Type B pancreatic cell (in vitro differentiated cells): Measurements from ENCODE around the gene MPPED2. TPM values are rescaled to one million over a fixed set of nuclear protein-coding genes. Genes with fewer than 3 reads are reported as not detected.

ENCODE experiments used
- DNase-seq: peaks from one replicate; pipeline ENCODE4 v3.0.0; 2021; ENCODE audit warnings: mixed read lengths; ENCODE audit not compliant: unreplicated experiment; ENCODE audit errors: extremely low spot score
- H3K27ac Mint-ChIP-seq: 2 replicates; pipeline ENCODE4 v1.8.0; 2021; ENCODE audit warnings: mild to moderate bottlenecking, mixed read lengths
- H3K27me3 Mint-ChIP-seq: 2 replicates; pipeline ENCODE4 v1.8.0; 2021; ENCODE audit warnings: mixed read lengths
- H3K36me3 Mint-ChIP-seq: 2 replicates; pipeline ENCODE4 v1.8.0; 2021; ENCODE audit warnings: mixed read lengths
- H3K4me1 Mint-ChIP-seq: one replicate; pipeline ENCODE4 v1.8.0; 2021; ENCODE audit warnings: mixed read lengths; ENCODE audit not compliant: unreplicated experiment
- H3K4me3 Mint-ChIP-seq: 2 replicates; pipeline ENCODE4 v1.8.0; 2021; ENCODE audit warnings: mild to moderate bottlenecking, mixed read lengths
- H3K9me3 Mint-ChIP-seq: 2 replicates; pipeline ENCODE4 v1.8.0; 2021; ENCODE audit warnings: mixed read lengths
- total RNA-seq: library from RNA; stranded (reverse); gene quantifications from 2 replicates; pipeline ENCODE4 v1.2.1, GENCODE V29; 2021; ENCODE audit warnings: low replicate concordance
- TF ChIP-seq, protein P1 (sequence below): fragments of 200-600 bp; sonication (generic); conservative IDR thresholded peaks from 2 replicates; pipeline ENCODE4 v1.5.0; 2021; ENCODE audit warnings: antibody characterized with exemption, mild to moderate bottlenecking

The MPPED2 gene
- total RNA-seq, 1 donor from 2014 or later, result 63.9 TPM

DNA sequence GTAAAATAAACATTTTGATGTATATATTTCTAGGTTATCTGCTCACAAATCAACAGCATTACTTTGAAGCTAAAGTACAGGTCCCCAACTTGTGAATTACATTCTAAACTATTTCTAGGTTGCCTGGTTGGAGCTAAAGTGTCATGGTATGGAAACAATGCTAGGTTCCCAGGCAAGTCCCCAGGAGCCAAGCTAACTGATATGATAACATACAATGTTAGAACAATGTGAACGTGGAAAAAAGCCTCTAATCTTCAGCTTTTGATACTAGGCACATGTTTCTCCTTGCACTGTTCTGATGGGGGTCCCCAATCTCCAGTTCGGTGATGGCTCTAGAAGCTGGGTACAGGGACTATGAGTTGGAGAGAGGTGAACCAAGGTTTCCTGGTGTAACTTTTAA lies 153.4 kb downstream of the MPPED2 start:
- TF ChIP-seq, protein P1, sequence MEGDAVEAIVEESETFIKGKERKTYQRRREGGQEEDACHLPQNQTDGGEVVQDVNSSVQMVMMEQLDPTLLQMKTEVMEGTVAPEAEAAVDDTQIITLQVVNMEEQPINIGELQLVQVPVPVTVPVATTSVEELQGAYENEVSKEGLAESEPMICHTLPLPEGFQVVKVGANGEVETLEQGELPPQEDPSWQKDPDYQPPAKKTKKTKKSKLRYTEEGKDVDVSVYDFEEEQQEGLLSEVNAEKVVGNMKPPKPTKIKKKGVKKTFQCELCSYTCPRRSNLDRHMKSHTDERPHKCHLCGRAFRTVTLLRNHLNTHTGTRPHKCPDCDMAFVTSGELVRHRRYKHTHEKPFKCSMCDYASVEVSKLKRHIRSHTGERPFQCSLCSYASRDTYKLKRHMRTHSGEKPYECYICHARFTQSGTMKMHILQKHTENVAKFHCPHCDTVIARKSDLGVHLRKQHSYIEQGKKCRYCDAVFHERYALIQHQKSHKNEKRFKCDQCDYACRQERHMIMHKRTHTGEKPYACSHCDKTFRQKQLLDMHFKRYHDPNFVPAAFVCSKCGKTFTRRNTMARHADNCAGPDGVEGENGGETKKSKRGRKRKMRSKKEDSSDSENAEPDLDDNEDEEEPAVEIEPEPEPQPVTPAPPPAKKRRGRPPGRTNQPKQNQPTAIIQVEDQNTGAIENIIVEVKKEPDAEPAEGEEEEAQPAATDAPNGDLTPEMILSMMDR, result no peak
- Mint-ChIP-seq H3K4me3 (no peak overlapping the region), H3K27ac (no peak overlapping the region), H3K27me3 (no peaks in the 10 kb centered on the region), H3K4me1 (peaks cover 45% of the 10 kb centered on the region), H3K36me3 (peaks cover 4% of the 10 kb centered on the region), H3K9me3 (peaks cover 5% of the 10 kb centered on the region)
- DNase-seq, result no peak

DNA sequence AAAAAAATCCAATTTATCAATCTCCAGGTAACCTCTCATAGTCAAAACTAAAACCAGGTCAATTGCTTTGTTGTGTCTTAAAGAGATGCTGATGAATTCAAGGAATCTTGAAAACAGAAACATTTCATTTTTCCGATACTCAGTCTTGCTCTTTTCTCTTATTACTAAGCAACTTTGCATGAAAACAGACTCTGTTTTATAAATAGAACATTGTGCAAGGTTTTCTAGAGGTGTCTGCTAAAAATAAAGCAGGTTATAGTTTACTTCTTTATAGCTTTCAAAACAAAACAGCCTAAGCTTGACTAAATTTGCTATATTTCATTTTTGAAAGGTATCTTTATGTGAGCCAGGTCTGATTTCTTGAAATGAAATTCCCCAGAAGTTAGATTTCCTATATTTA lies 154.0 kb downstream of the MPPED2 start:
- DNase-seq, result no peak
- Mint-ChIP-seq H3K9me3 (peaks cover 5% of the 10 kb centered on the region), H3K4me3 (no peak overlapping the region), H3K27me3 (no peaks in the 10 kb centered on the region), H3K36me3 (peaks cover 8% of the 10 kb centered on the region), H3K4me1 (peaks cover 40% of the 10 kb centered on the region), H3K27ac (no peak overlapping the region)
- TF ChIP-seq, protein P1, result no peak

DNA sequence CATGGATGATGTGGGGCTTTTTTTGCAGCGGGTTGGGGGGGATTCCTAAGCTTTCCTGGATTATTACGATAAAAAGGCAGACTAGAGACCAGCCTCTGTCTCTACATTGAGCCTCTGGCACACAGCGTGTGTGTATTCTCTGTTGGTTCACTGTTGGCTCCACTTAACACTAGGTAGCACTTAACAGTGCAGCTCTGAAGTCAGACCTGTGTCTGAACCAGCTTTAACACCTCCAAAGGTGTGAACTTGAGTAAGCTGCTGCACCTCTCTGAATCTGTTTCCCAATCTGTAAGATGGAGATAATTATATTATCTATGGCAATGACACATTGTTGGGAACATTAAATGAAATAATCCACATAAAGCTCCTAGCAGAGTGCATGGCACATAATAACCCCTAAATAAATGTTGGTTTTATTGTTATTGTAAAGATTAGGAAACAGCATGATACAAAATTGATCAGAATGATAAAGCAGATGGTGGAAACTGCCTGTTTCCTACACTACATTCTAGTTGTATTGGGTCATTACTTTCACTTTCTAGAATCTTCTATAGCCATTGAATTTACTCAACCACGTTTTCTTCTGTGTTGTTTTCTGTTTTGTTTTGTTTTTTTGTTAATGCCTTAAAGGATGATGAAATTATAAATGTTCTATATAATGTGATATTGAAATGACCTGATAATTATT lies 154.9 kb downstream of the MPPED2 start:
- peaks cover 5% of the 10 kb centered on the region for H3K9me3 Mint-ChIP-seq
- TF ChIP-seq, protein P1, result no peak
- peaks cover 34% of the 10 kb centered on the region for H3K4me1 Mint-ChIP-seq
- peaks cover 8% of the 10 kb centered on the region for H3K36me3 Mint-ChIP-seq
- DNase-seq, result no peak
- no peaks in the 10 kb centered on the region for H3K27me3 Mint-ChIP-seq
- no peak overlapping the region for H3K4me3 Mint-ChIP-seq
- no peak overlapping the region for H3K27ac Mint-ChIP-seq

DNA sequence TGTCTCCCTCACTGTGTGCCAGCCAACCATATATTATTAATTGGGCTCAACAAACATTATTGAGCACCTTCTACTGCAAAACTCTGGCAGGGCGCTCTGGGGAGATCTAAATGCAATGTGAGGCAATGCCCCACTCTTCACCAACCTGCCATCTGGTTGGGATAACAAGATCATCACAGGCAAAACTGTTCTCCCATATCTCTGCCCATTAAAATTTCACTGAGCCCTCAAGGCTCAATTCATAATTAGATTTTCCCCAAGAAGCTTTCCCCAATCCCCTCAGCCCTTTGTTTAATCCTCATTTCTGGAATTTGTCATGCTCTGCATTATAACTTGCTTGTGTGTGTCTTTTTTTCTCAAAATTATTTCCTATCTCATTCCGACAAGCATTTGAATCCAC lies 156.6 kb downstream of the MPPED2 start:
- peaks cover 36% of the 10 kb centered on the region for H3K4me1 Mint-ChIP-seq
- H3K27ac Mint-ChIP-seq, result no peak overlapping the region

DNA sequence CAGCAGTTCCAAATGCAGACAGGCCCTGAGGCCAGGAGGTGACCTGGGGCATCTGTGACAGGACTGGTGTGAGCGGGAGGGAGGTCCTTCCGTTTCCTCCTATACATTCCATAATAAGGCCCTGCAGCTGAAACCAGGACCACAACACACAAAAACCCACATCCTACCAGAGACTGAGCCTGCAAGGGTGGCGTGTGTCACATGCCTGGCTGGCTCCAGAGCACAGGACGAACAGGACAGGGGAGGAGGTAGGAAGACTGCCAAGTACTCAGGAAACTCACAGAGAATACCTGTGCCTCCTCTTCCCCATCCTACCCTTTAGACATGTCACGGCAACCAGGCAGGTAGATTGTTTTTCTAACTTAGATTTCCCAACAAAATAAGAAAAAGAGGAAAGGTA lies 159.4 kb downstream of the MPPED2 start:
- Mint-ChIP-seq H3K27ac (no peak overlapping the region), H3K27me3 (no peaks in the 10 kb centered on the region), H3K4me1 (peaks cover 52% of the 10 kb centered on the region), H3K9me3 (no peaks in the 10 kb centered on the region), H3K4me3 (no peak overlapping the region), H3K36me3 (peaks cover 4% of the 10 kb centered on the region)
- no peak for DNase-seq
- TF ChIP-seq, protein P1, result no peak

More for the DNA sequence above, 156.6 kb downstream of the MPPED2 start:
- peaks cover 8% of the 10 kb centered on the region for H3K36me3 Mint-ChIP-seq
- no peaks in the 10 kb centered on the region for H3K27me3 Mint-ChIP-seq
- H3K9me3 Mint-ChIP-seq, result peaks cover 5% of the 10 kb centered on the region
- DNase-seq, result no peak
- no peak overlapping the region for H3K4me3 Mint-ChIP-seq
- TF ChIP-seq, protein P1, result no peak
